ENCODE data around the gene ANKRD12. TPM values are rescaled to one million over a fixed set of nuclear protein-coding genes. Genes with fewer than 3 reads are reported as not detected.
A peak's percentile ranks its signal among the peaks of the same experiment; 100 is the strongest.

ANKRD12 gene
- total and polyA plus RNA-seq, 2 donors (not counting 1 experiment from before 2014, with no cell fraction given): 13.0 to 53.3 TPM

- Histone ChIP-seq H3K4me2 (ENCODE audit: extremely low read depth, insufficient read depth, low read length) (no peak overlapping the region), H3K79me2 (ENCODE audit: control insufficient read depth, insufficient read depth, low read length) (no peaks in the 10 kb centered on the region), H2AFZ (ENCODE audit: low read length) (no peak overlapping the region), H4K20me1 (ENCODE audit: control insufficient read depth, extremely low read depth, insufficient read depth, low read length) (no peaks in the 10 kb centered on the region), H3K27me3 (ENCODE audit: control insufficient read depth, insufficient read depth, low read length) (no peaks in the 10 kb centered on the region), H3K4me1 (ENCODE audit: control insufficient read depth, extremely low read depth, insufficient read depth, low read length) (peaks cover 2% of the 10 kb centered on the region), H3K27ac (ENCODE audit: insufficient read depth, low read length) (no peak overlapping the region), H3K9me3 (ENCODE audit: control insufficient read depth, insufficient read depth, low read depth, low read length) (no peaks in the 10 kb centered on the region), H3K9ac (ENCODE audit: insufficient read depth, low read length) (no peak overlapping the region), H3K36me3 (ENCODE audit: control insufficient read depth, insufficient read depth, low read length) (no peaks in the 10 kb centered on the region), H3K4me3 (replicated peaks in 1 of 4; ENCODE audit: control extremely low read depth in 1 of 4, insufficient read depth in 1 of 4, low read depth in 3 of 4, low read length in 4 of 4) (no peak overlapping the region)
- TF ChIP-seq EZH2 (IDR thresholded peaks at IDR 0.05; ENCODE audit: low read length, missing control alignments) (no peak), CTCF (conservative IDR thresholded peaks at IDR 0.05 in 1 of 2, IDR thresholded peaks at IDR 0.05 in 1 of 2; ENCODE audit: low read depth in 1 of 2, low read length in 2 of 2) (no peak)
- peak in 1 of 2 donors; percentile 8 for DNase-seq (ENCODE audit: low read depth in 2 of 2)
Measured at GRCh38 chr18:9287036-9287435, 150.5 kb downstream of the ANKRD12 start.

- H3K4me2 ChIP-seq (ENCODE audit: extremely low read depth, insufficient read depth, low read length): no peak overlapping the region
- H3K4me1 ChIP-seq (ENCODE audit: control insufficient read depth, extremely low read depth, insufficient read depth, low read length): peaks cover 2% of the 10 kb centered on the region
- H3K27ac ChIP-seq (ENCODE audit: insufficient read depth, low read length): no peak overlapping the region
- H3K4me3 ChIP-seq (replicated peaks in 1 of 4; ENCODE audit: control extremely low read depth in 1 of 4, insufficient read depth in 1 of 4, low read depth in 3 of 4, low read length in 4 of 4): no peak overlapping the region
- H3K36me3 ChIP-seq (ENCODE audit: control insufficient read depth, insufficient read depth, low read length): no peaks in the 10 kb centered on the region
- H3K9ac ChIP-seq (ENCODE audit: insufficient read depth, low read length): no peak overlapping the region
- DNase-seq (ENCODE audit: low read depth in 2 of 2): no peak
- no peaks in the 10 kb centered on the region for H4K20me1 ChIP-seq (ENCODE audit: control insufficient read depth, extremely low read depth, insufficient read depth, low read length)
- no peaks in the 10 kb centered on the region for H3K9me3 ChIP-seq (ENCODE audit: control insufficient read depth, insufficient read depth, low read depth, low read length)
- TF ChIP-seq CTCF (conservative IDR thresholded peaks at IDR 0.05 in 1 of 2, IDR thresholded peaks at IDR 0.05 in 1 of 2; ENCODE audit: low read depth in 1 of 2, low read length in 2 of 2) (no peak), EZH2 (IDR thresholded peaks at IDR 0.05; ENCODE audit: low read length, missing control alignments) (no peak)
- H3K27me3 ChIP-seq (ENCODE audit: control insufficient read depth, insufficient read depth, low read length): no peaks in the 10 kb centered on the region
- no peaks in the 10 kb centered on the region for H3K79me2 ChIP-seq (ENCODE audit: control insufficient read depth, insufficient read depth, low read length)
- no peak overlapping the region for H2AFZ ChIP-seq (ENCODE audit: low read length)
Measured at GRCh38 chr18:9289698-9290097, 153.1 kb downstream of the ANKRD12 start.

GRCh38 chr18:9290156-9290555 is 153.6 kb downstream of the ANKRD12 start:
- Histone ChIP-seq H2AFZ (ENCODE audit: low read length) (no peak overlapping the region), H3K4me3 (replicated peaks in 1 of 4; ENCODE audit: control extremely low read depth in 1 of 4, insufficient read depth in 1 of 4, low read depth in 3 of 4, low read length in 4 of 4) (no peak overlapping the region), H3K4me2 (ENCODE audit: extremely low read depth, insufficient read depth, low read length) (no peak overlapping the region), H3K4me1 (ENCODE audit: control insufficient read depth, extremely low read depth, insufficient read depth, low read length) (peaks cover 2% of the 10 kb centered on the region), H3K36me3 (ENCODE audit: control insufficient read depth, insufficient read depth, low read length) (no peaks in the 10 kb centered on the region), H3K27ac (ENCODE audit: insufficient read depth, low read length) (no peak overlapping the region), H3K9ac (ENCODE audit: insufficient read depth, low read length) (no peak overlapping the region), H3K9me3 (ENCODE audit: control insufficient read depth, insufficient read depth, low read depth, low read length) (no peaks in the 10 kb centered on the region), H3K27me3 (ENCODE audit: control insufficient read depth, insufficient read depth, low read length) (no peaks in the 10 kb centered on the region), H4K20me1 (ENCODE audit: control insufficient read depth, extremely low read depth, insufficient read depth, low read length) (no peaks in the 10 kb centered on the region), H3K79me2 (ENCODE audit: control insufficient read depth, insufficient read depth, low read length) (no peaks in the 10 kb centered on the region)
- TF ChIP-seq CTCF (conservative IDR thresholded peaks at IDR 0.05 in 1 of 2, IDR thresholded peaks at IDR 0.05 in 1 of 2; ENCODE audit: low read depth in 1 of 2, low read length in 2 of 2) (no peak), EZH2 (IDR thresholded peaks at IDR 0.05; ENCODE audit: low read length, missing control alignments) (no peak)
- DNase-seq (ENCODE audit: low read depth in 2 of 2): peak in 1 of 2 donors; percentile 85
